AG04449 (cell line): ENCODE results near the gene MAPK11.
A peak's percentile ranks its signal among the peaks of the same experiment; 100 is the strongest.

Source experiments
- CTCF ChIA-PET: fragments of 350-600 bp; formaldehyde crosslinking; extraction: SDS; loops from one replicate; lab custom pipeline; 2021; ENCODE audit warnings: antibody characterized with exemption; lab: Yijun Ruan, JAX
- POLR2A ChIA-PET: fragments of 400-600, 350-600 bp; formaldehyde crosslinking; extraction: SDS; loops from one replicate; lab custom pipeline; 2020; ENCODE audit warnings: antibody characterized with exemption, inconsistent platforms; lab: Yijun Ruan, JAX
- DNase-seq: peaks from one replicate; pipeline ENCODE4 v3.0.0-alpha.2; 2010; ENCODE audit warnings: low read depth, low spot score
- H3K4me3 ChIP-seq: 2 replicates; pipeline ENCODE4 v1.5.1; 2011; ENCODE audit warnings: low read depth, mild to moderate bottlenecking, control low read depth, low read length
- CTCF ChIP-seq: IDR thresholded peaks from one replicate; pipeline ENCODE4 v1.5.1; 2011; ENCODE audit warnings: mild to moderate bottlenecking, moderate library complexity, low read length, control low read depth, inconsistent platforms; ENCODE audit not compliant: insufficient read depth; ENCODE audit errors: missing control alignments

Gene MAPK11

GRCh38 chr22:50250555-50251476 lies 19.4 kb downstream of the MAPK11 start, which contains the start of gene HDAC10:
Gene HDAC10 (minus strand): TSS chr22:50251265. CDS start chr22:50251032, 233 bp downstream.
- ChIA-PET POLR2A (interaction anchor here (0.7 to 2.1 kb wide), 9 partner anchors 8 to 76 kb away, joined by 3 to 16 read pairs (median 3); partner anchors contain the start of genes MAPK11 and MAPK12), CTCF (interaction anchor here (1.0 to 7.5 kb wide), 22 partner anchors 8 to 370 kb away, joined by 3 to 92 read pairs (median 8); partner anchors contain the start of genes DENND6B, MAPK11 and PLXNB2)
- peak within 1 kb of the TSS; percentile 85 for H3K4me3 ChIP-seq
- TF ChIP-seq CTCF = no peak
- DNase-seq = no peak

GRCh38 chr22:50250249-50250554 lies 20.0 kb downstream of the MAPK11 start:
- TF ChIP-seq CTCF = no peak
- DNase-seq = no peak
- peak overlapping the region; percentile 85 for H3K4me3 ChIP-seq
- POLR2A ChIA-PET = interaction anchor here (0.8 to 2.1 kb wide), 4 partner anchors 11 to 44 kb away, joined by 3 to 16 read pairs (median 3); partner anchors contain the start of genes MAPK11 and MAPK12
- CTCF ChIA-PET = interaction anchor here (1.0 to 7.5 kb wide), 13 partner anchors 9 to 371 kb away, joined by 3 to 92 read pairs (median 8); partner anchors contain the start of gene DENND6B

GRCh38 chr22:50249341-50250248 lies 20.6 kb downstream of the MAPK11 start:
- no peak for TF ChIP-seq CTCF
- no peak for DNase-seq
- H3K4me3 ChIP-seq = peak overlapping the region; percentile 85
- ChIA-PET CTCF (interaction anchor here (1.0 to 7.5 kb wide), 9 partner anchors 8 to 92 kb away, joined by 3 to 92 read pairs (median 8); partner anchors contain the start of gene DENND6B), POLR2A (interaction anchor here (0.8 to 2.1 kb wide), 3 partner anchors 11 to 20 kb away, joined by 3 to 16 read pairs (median 3); partner anchors contain the start of genes MAPK11 and MAPK12)

- H3K4me3 ChIP-seq = no peak overlapping the region
- DNase-seq = no peak
- POLR2A ChIA-PET = no interaction called here
- TF ChIP-seq CTCF = no peak
- CTCF ChIA-PET = interaction anchor here (0.7 to 7.5 kb wide), 3 partner anchors 12 to 93 kb away, joined by 3 to 92 read pairs (median 4); no protein-coding TSS in a partner anchor
Observed at GRCh38 chr22:50248196-50249081, 21.7 kb downstream of the MAPK11 start.

GRCh38 chr22:50247748-50248147 lies 22.4 kb downstream of the MAPK11 start:
- POLR2A ChIA-PET = no interaction called here
- DNase-seq = no peak
- TF ChIP-seq CTCF = no peak
- CTCF ChIA-PET = interaction anchor here (0.7 to 7.5 kb wide), 3 partner anchors 11 to 94 kb away, joined by 3 to 92 read pairs (median 4); no protein-coding TSS in a partner anchor
- H3K4me3 ChIP-seq = no peak overlapping the region
